HG03139 (cell line): ENCODE results near the gene SLC6A18.
"Not testable (repeated sequence)": the region's sequence is repeated elsewhere in the genome, so short reads cannot be mapped to it uniquely, and the experiment has no call there.

ENCODE experiments used
- ATAC-seq: cut with Tn5 transposase; IDR thresholded peaks from one replicate; pipeline ENCODE4 v1.9.1; 2021; ENCODE audit not compliant: unreplicated experiment

The SLC6A18 gene

GRCh38 chr5:1249366-1250280, 24.4 kb downstream of the SLC6A18 start:
- ATAC-seq: no peak

GRCh38 chr5:1251678-1252580, 26.7 kb downstream of the SLC6A18 start:
- ATAC-seq: no peak

GRCh38 chr5:1252681-1253080, 27.5 kb downstream of the SLC6A18 start:
- no peak for ATAC-seq

- ATAC-seq: no peak
These were observed 28.4 kb downstream of the SLC6A18 start for GRCh38 chr5:1253456-1254105.

- no peak for ATAC-seq
These were observed 29.0 kb downstream of the SLC6A18 start for GRCh38 chr5:1254196-1254595.

GRCh38 chr5:1255081-1255561, 29.9 kb downstream of the SLC6A18 start:
- ATAC-seq: no peak

- no peak for ATAC-seq
These were observed 31.6 kb downstream of the SLC6A18 start for GRCh38 chr5:1256776-1257175.

- ATAC-seq: no peak
These were observed 32.2 kb downstream of the SLC6A18 start for GRCh38 chr5:1257363-1257762.

- no peak for ATAC-seq
These were observed 32.7 kb downstream of the SLC6A18 start for GRCh38 chr5:1257841-1258240.

GRCh38 chr5:1259806-1260480, 34.8 kb downstream of the SLC6A18 start:
- no peak for ATAC-seq

GRCh38 chr5:1261643-1262042, 36.5 kb downstream of the SLC6A18 start:
- no peak for ATAC-seq

- ATAC-seq: no peak
These were observed 37.2 kb downstream of the SLC6A18 start for GRCh38 chr5:1262381-1262780.

- no peak for ATAC-seq
These were observed 39.0 kb downstream of the SLC6A18 start for GRCh38 chr5:1264211-1264610.

- no peak for ATAC-seq
These were observed 39.8 kb downstream of the SLC6A18 start for GRCh38 chr5:1265026-1265425.

GRCh38 chr5:1265461-1266455, 40.6 kb downstream of the SLC6A18 start:
- no peak for ATAC-seq

- no peak for ATAC-seq
These were observed 41.6 kb downstream of the SLC6A18 start for GRCh38 chr5:1266791-1267190.

- ATAC-seq: not testable (repeated sequence)
These were observed 42.3 kb downstream of the SLC6A18 start for GRCh38 chr5:1267464-1267863.

GRCh38 chr5:1268056-1268455, 42.9 kb downstream of the SLC6A18 start:
- no peak for ATAC-seq

GRCh38 chr5:1268666-1269065, 43.5 kb downstream of the SLC6A18 start:
- no peak for ATAC-seq
